Fibroblast of lung (primary cell): ENCODE results near the gene INTS1. TPM values are rescaled to one million over a fixed set of nuclear protein-coding genes. Genes with fewer than 3 reads are reported as not detected.

Experiments used
- DNase-seq, 2 donors: peaks; one replicate each; pipeline versions ENCODE4 v3.0.0 to v3.0.0-alpha.2; 2010; ENCODE audit warnings: low read depth in 2 of 2
- H2AFZ ChIP-seq: 2 replicates; pipeline ENCODE4 v1.5.1; 2012; ENCODE audit warnings: low read length, control low read depth, inconsistent platforms
- H3K27ac ChIP-seq: 2 replicates; pipeline ENCODE4 v1.5.1; 2011; ENCODE audit warnings: low read length, control low read depth; ENCODE audit not compliant: insufficient read depth
- H3K27me3 ChIP-seq: 2 replicates; pipeline ENCODE4 v1.5.1; 2011; ENCODE audit warnings: mild to moderate bottlenecking, low read length; ENCODE audit not compliant: control insufficient read depth, insufficient read depth
- H3K36me3 ChIP-seq: 2 replicates; pipeline ENCODE4 v1.5.1; 2011; ENCODE audit warnings: low read length; ENCODE audit not compliant: control insufficient read depth, insufficient read depth
- H3K4me1 ChIP-seq: 2 replicates; pipeline ENCODE4 v1.5.1; 2011; ENCODE audit warnings: low read length; ENCODE audit not compliant: control insufficient read depth, insufficient read depth; ENCODE audit errors: extremely low read depth
- H3K4me2 ChIP-seq: 2 replicates; pipeline ENCODE4 v1.5.1; 2011; ENCODE audit warnings: low read length, control low read depth; ENCODE audit not compliant: insufficient read depth; ENCODE audit errors: extremely low read depth
- H3K4me3 ChIP-seq, 4 experiments: fragments of 200-600 bp in 1 of 4; sonication (generic) in 1 of 4; replicated peaks in 1 of 4; 2 replicates each; pipeline ENCODE4 v1.5.1; 2011 to 2016; ENCODE audit warnings: low read length in 4 of 4, low read depth in 3 of 4, mild to moderate bottlenecking in 3 of 4, control low read depth in 2 of 4, inconsistent platforms in 1 of 4, mixed read lengths in 1 of 4; ENCODE audit not compliant: insufficient read depth in 1 of 4; ENCODE audit errors: control extremely low read depth in 1 of 4
- H3K79me2 ChIP-seq: 2 replicates; pipeline ENCODE4 v1.5.1; 2012; ENCODE audit warnings: mild to moderate bottlenecking, low read length, inconsistent platforms; ENCODE audit not compliant: control insufficient read depth, insufficient read depth
- H3K9ac ChIP-seq: 2 replicates; pipeline ENCODE4 v1.5.1; 2011; ENCODE audit warnings: mild to moderate bottlenecking, low read length, control low read depth; ENCODE audit not compliant: insufficient read depth
- H3K9me3 ChIP-seq: 2 replicates; pipeline ENCODE4 v1.5.1; 2012; ENCODE audit warnings: low read depth, low read length; ENCODE audit not compliant: control insufficient read depth, insufficient read depth
- H4K20me1 ChIP-seq: 2 replicates; pipeline ENCODE4 v1.5.1; 2011; ENCODE audit warnings: low read length; ENCODE audit not compliant: control insufficient read depth, insufficient read depth; ENCODE audit errors: extremely low read depth
- CTCF ChIP-seq, 2 donors: IDR thresholded peaks in 1 of 2; conservative IDR thresholded peaks in 1 of 2; 1 replicate in 1 of 2; 2 replicates in 1 of 2; pipeline ENCODE4 v1.5.1; 2011 to 2012; ENCODE audit warnings: low read length in 2 of 2, control low read depth in 1 of 2, inconsistent platforms in 1 of 2, low read depth in 1 of 2, mild to moderate bottlenecking in 1 of 2
- EZH2 ChIP-seq: IDR thresholded peaks from 2 replicates; pipeline ENCODE4 v1.5.1; 2012; ENCODE audit warnings: low read length, control low read depth, mild to moderate bottlenecking; ENCODE audit errors: missing control alignments
- polyA plus RNA-seq, 2 donors: library from polyadenylated mRNA; depleted of rRNA in 1 of 2; stranded (reverse) in 1 of 2; unstranded in 1 of 2; fragments of >200 nt; gene quantifications; 2 replicates each; pipeline ENCODE4 v1.2.1, GENCODE V29; 2011 to 2012; ENCODE audit warnings: missing spikeins in 1 of 2
- total RNA-seq: library from RNA; depleted of rRNA; stranded (reverse); fragments of >200 nt; gene quantifications from 2 replicates; pipeline ENCODE4 v1.2.1, GENCODE V29; 2014

INTS1 gene
- total and polyA plus RNA-seq, 2 donors (not counting 1 experiment from before 2014, with no cell fraction given) = 7.1 to 35.5 TPM

- Histone ChIP-seq H3K36me3 (peaks cover 4% of the 10 kb centered on the region), H3K4me3 (peak overlapping the region in 2 of 4 experiments; percentile 75), H3K79me2 (peaks cover 36% of the 10 kb centered on the region), H3K9me3 (no peaks in the 10 kb centered on the region), H3K4me1 (peaks cover 22% of the 10 kb centered on the region), H4K20me1 (no peaks in the 10 kb centered on the region), H3K4me2 (peak overlapping the region; percentile 27), H3K9ac (peak overlapping the region; percentile 89), H3K27ac (peak overlapping the region; percentile 99), H3K27me3 (peaks cover 9% of the 10 kb centered on the region), H2AFZ (no peak overlapping the region)
- TF ChIP-seq EZH2 (no peak), CTCF (conservative IDR thresholded peaks at IDR 0.05 in 1 of 2, IDR thresholded peaks at IDR 0.05 in 1 of 2; ENCODE audit: low read depth in 1 of 2, low read length in 2 of 2) (no peak)
- DNase-seq = no peak
Observed at GRCh38 chr7:1530946-1531262, 26.7 kb upstream of the INTS1 start.

GRCh38 chr7:1529383-1530116 is 25.4 kb upstream of the INTS1 start:
- Histone ChIP-seq H3K79me2 (peaks cover 23% of the 10 kb centered on the region), H3K4me2 (no peak overlapping the region)

GRCh38 chr7:1526271-1526754 is 22.1 kb upstream of the INTS1 start:
- no peak for DNase-seq
- no peak overlapping the region for H3K4me2 ChIP-seq

More at GRCh38 chr7:1529383-1530116, 25.4 kb upstream of the INTS1 start:
- Histone ChIP-seq H3K27ac (no peak overlapping the region), H3K9ac (no peak overlapping the region), H3K36me3 (no peaks in the 10 kb centered on the region), H3K4me3 (no peak overlapping the region), H2AFZ (no peak overlapping the region), H3K9me3 (no peaks in the 10 kb centered on the region), H4K20me1 (no peaks in the 10 kb centered on the region), H3K4me1 (peaks cover 19% of the 10 kb centered on the region), H3K27me3 (peaks cover 14% of the 10 kb centered on the region)
- TF ChIP-seq CTCF (conservative IDR thresholded peaks at IDR 0.05 in 1 of 2, IDR thresholded peaks at IDR 0.05 in 1 of 2; ENCODE audit: low read depth in 1 of 2, low read length in 2 of 2) (no peak), EZH2 (no peak)
- DNase-seq = no peak

More at GRCh38 chr7:1526271-1526754, 22.1 kb upstream of the INTS1 start:
- Histone ChIP-seq H3K4me1 (no peaks in the 10 kb centered on the region), H3K36me3 (no peaks in the 10 kb centered on the region), H3K4me3 (peak overlapping the region in 1 of 4 experiments; percentile 14), H3K27me3 (peaks cover 16% of the 10 kb centered on the region), H2AFZ (peak overlapping the region; percentile 3), H3K27ac (no peak overlapping the region), H3K9ac (no peak overlapping the region), H3K9me3 (no peaks in the 10 kb centered on the region), H4K20me1 (no peaks in the 10 kb centered on the region), H3K79me2 (peaks cover 2% of the 10 kb centered on the region)
- TF ChIP-seq CTCF (conservative IDR thresholded peaks at IDR 0.05 in 1 of 2, IDR thresholded peaks at IDR 0.05 in 1 of 2; ENCODE audit: low read depth in 1 of 2, low read length in 2 of 2) (no peak), EZH2 (no peak)
